HG03442 (cell line): ENCODE data around the gene CDPF1.
"Not testable (repeated sequence)": the region's sequence is repeated elsewhere in the genome, so short reads cannot be mapped to it uniquely, and the experiment has no call there.

Experiments
- ATAC-seq: cut with Tn5 transposase; IDR thresholded peaks from one replicate; pipeline ENCODE4 v1.9.1; 2021; ENCODE audit warnings: mild to moderate bottlenecking, moderate library complexity; ENCODE audit not compliant: unreplicated experiment

Gene CDPF1

DNA sequence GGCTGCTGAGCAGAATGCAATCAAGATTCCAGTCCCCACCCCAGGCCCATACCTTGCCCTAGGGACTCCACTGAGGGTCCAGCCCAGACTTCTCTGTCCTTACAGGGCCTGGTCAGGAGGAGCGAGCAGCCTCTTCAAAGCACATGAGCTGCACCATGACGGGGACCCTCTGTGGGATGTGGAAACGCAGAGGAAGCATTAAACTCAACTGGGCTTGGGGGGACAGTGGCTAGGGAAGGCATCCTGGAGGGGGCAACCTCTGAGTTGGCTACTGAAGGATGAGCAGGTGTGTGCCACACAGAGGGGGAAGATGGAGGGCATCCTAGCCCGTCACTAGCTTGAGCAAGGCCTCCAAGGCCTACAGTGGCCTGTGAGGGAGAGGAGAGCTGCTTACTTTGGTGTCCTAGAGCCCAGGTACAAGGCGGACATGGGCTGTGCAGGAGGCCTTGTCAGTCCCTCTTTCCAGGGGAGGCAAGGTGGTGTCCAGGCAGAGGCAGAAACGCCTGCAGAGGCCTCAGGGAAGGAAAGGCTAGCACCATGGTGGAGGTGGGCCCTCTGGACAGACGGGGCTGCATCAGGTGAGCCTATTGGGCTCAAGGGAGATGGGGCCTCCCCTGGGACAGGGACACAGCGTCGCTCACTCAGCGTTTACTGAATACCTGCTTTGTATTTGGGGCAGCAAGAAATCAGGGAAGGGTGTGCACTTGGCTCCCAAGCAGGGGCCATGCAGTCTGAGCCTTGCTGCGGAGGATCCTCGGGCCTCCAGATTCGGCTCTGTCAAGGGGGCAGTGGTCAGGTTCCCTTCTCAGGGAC is 32.0 kb upstream of the CDPF1 start:
- ATAC-seq, result no peak

DNA sequence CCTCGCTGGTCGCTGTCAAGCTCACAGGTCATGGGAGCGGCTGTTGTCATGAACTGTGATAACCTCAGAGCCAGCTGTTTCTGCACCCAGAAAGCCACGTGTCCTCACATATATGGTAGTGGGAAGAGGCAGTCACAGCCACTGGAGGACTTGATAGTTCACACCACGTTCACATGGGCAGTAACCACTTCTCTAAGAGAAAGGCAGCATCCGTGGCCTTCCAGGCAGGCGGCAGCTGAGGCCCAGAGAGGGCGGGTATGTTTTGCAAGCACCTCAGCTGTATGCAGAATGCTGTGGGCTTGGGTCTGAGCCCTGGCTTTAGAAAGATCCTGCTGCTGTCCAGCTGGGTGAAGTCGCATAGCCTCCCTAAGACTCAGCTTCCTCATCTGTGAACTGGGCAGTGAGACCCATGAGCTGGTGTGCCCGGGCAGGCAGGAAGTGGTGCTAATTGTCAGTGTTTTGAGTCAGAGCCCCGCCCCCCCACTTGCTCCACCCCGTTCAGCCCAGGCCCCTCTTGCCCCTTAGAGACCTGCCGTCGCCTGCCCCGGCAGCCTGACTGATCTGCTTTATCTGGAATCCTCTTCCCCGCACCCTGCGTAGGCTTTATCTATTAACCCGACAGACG is 31.0 kb upstream of the CDPF1 start:
- no peak for ATAC-seq

GRCh38 chr22:46280063-46280817 is 30.1 kb upstream of the CDPF1 start:
- ATAC-seq, result no peak

- ATAC-seq, result no peak
Measured at GRCh38 chr22:46278656-46279645, 28.9 kb upstream of the CDPF1 start.

DNA sequence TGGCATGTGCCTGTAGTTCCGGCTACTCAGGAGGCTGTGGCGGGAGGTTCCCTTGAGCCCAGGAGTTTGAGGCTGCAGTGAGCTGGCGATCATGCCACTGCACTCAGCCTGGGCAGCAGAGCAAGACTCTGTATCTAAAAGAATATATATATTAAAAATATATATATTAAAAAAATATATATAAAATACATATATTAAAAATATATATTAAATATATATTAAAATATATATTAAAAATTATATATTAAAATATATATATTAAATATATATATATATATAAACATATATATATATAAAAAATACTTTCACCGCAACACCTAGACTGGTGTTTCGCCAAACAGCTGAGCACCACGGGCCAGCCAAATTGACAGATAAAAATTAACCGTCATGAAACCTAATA is 26.5 kb upstream of the CDPF1 start:
- no peak for ATAC-seq

DNA sequence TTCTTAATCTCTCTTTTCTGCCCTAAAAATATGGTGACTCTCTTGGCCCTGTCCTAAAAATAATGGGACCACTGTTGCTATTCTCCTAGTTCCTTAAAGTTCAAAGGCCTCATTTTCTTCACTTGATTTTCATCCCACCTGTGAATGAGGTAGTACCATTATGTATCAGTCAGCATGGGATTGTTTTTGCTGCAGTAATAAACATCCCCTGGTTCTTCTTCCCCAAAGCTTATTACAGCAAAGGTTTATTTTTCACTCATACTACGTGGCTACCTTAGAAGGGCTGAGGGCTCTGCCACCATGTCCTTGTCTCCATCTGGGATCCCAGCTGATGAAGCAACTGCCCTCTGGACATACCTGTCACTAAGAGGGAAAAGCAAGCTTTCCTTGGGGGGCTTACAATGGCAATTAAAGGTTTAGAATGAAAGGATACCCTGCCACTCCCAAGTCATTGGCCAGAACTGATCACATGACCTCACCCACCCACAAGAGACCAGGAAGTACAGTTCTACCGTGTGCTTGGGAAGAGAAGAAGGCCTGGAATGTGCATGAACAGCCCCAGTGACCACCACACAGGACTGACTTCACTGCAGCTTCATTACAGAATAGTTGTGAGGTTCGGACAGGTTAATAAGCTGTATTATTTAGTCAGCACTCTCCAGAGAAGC is 25.5 kb upstream of the CDPF1 start:
- no peak for ATAC-seq

DNA sequence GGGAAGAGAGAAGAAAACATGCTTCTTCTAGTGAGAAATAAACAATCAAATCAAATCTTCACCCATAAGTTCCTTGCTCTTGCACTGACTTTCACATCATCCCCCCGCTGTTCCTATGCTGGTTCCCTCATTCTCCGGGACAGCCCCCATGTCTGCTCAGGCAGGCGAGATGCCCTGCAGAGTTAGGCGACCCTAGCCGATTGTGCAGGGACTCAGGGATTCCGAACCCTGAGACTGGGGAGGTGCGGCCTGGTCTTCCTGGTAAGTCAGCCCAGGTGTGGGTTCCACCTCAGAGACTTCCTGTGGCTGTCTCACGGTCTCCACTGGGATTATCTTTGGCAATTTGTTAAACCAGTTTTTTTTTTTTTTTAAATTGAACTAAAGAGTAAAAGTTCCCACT is 24.3 kb upstream of the CDPF1 start:
- no peak for ATAC-seq

DNA sequence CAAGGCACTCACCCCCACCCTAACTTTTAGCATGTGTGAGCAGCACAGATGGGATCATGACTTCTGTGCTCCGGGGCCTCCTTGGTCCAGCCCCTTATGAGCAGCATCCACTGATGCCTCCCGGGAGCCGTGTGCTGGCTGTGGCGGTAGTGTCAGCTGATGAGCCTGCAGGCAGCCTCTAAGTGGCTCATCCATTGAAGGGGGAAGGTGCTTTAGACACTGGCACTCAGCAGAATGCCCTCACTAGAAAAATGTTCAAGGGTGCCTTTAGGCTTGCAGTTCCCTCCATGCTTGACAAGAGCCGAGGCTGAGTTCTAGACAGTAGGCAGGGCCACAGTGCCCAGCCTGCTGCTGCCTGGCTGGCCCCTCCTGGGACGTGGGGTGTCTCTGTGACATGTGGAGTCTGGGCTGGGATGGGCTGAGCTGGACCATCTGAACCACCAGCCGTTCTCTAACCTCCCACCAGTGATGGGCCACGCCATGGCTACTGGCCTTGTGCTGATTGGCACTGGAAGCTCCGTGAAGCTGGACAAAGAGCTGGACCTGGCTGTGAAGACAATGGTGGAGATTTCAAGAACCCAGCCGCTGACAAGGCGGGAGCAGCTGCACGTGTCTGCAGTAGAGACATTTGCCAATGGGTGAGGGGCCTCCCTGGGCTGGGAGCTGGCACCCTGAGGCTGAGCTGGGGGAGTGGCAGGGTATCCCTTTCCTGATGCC is 23.5 kb upstream of the CDPF1 start:
- no peak for ATAC-seq

DNA sequence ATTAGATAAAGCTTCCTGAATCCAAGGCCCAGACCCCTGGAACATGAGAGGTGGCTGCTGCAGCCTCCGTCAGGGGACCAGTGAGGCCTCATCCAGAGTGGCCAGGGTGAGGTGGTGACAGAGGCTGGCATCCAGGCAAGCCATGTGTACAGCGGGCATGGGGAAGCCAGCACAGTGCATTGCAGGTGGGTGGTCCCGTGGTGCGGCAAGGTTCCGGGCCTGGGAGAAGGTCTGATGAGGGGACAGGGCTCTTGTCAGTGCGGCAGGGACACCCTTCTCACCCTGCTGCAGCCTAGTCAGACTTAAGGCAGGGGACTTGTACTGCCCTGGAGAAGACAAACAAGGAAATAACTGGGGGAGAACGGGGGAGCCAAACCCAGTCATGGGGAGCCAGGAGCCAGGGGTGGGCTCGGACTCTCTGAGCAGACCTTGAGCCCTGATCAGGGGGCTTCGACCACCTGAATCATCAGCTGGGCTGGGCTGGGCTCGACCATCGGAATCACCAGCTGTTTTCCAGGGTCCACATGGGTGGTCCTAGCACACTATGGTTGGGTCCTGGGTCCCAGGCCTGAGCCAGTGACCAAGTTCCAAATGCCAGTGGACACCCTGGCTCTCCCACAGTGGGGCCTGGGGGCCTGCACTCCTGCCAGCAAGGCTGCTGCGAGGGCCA is 22.8 kb upstream of the CDPF1 start:
- ATAC-seq, result no peak

- no peak for ATAC-seq
Measured at GRCh38 chr22:46272196-46272595, 22.1 kb upstream of the CDPF1 start.

- ATAC-seq, result no peak
Measured at GRCh38 chr22:46269564-46269963, 19.5 kb upstream of the CDPF1 start.

GRCh38 chr22:46267431-46268279 is 17.6 kb upstream of the CDPF1 start, which contains the start of gene TTC38:
Gene TTC38 (plus strand): TSS chr22:46268008. CDS start chr22:46268040, 32 bp downstream.
- peak; percentile 77 for ATAC-seq

- ATAC-seq, result not testable (repeated sequence)
Measured at GRCh38 chr22:46265627-46266026, 15.5 kb upstream of the CDPF1 start.

GRCh38 chr22:46264520-46264919 is 14.4 kb upstream of the CDPF1 start:
- ATAC-seq, result not testable (repeated sequence)

GRCh38 chr22:46263216-46263590 is 13.1 kb upstream of the CDPF1 start, which contains the start of gene PKDREJ:
Gene PKDREJ (minus strand): TSS chr22:46263343. CDS start chr22:46263322, 21 bp downstream.
- ATAC-seq, result no peak

DNA sequence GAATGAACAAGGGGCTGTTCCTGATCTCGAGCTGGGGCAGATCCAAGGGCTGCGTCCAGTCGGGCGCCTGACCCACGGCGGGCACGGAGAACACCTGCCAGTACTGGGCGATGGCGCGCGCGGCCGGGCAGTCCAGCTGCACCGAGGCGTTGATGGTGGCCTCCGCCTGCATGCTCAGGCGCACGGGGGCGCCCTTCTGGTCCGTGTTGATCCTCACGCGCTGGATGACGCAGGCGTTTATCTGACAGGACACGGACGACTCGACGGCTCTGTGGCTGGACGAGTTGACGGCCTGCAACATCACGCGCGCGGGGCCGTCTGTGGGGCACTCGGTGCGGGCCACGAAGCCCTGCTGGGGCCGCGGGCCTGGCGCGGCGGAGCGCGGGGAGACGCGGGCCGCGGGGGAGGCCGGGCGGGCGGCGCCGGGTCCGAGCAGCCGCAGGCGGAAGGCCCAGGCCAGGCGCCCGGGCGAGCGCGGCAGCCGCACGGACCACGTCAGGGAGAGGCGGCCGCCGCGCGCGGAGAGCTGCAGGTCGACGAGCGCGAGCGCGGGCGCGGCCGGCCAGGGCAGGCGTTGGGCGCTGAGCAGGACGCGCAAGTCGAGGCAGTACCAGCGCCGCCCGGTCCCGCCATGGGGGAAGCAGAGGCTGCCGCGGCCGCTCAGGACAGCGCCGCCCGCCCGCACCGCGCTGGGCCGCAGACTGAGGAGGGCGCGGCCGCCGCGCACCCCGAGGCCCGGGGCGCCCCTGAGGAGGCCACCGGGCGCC is 12.5 kb upstream of the CDPF1 start:
- ATAC-seq, result no peak

GRCh38 chr22:46260038-46260437 is 9.9 kb upstream of the CDPF1 start:
- no peak for ATAC-seq
